ACC112 (cell line): Measurements from ENCODE around the gene CMKLR1.

Source experiments
- H2AFZ ChIP-seq: fragments of 200-600 bp; sonication (generic); one replicate; pipeline ENCODE4 v1.6.0; 2017; ENCODE audit warnings: antibody characterized with exemption, low read length; ENCODE audit not compliant: unreplicated experiment
- H3K27ac ChIP-seq: fragments of 200-600 bp; sonication (generic); 2 replicates; pipeline ENCODE4 v1.5.1; 2014; ENCODE audit warnings: low read depth, mild to moderate bottlenecking, antibody characterized with exemption, low read length, moderate library complexity
- H3K27me3 ChIP-seq: fragments of 200-600 bp; sonication (generic); 2 replicates; pipeline ENCODE4 v1.6.1; 2014; ENCODE audit warnings: mild to moderate bottlenecking, antibody characterized with exemption, low read length, moderate library complexity, mixed read lengths; ENCODE audit not compliant: insufficient read depth
- H3K36me3 ChIP-seq: fragments of 200-600 bp; sonication (generic); 2 replicates; pipeline ENCODE4 v1.6.1; 2016; ENCODE audit warnings: mild to moderate bottlenecking, antibody characterized with exemption, low read length, moderate library complexity, mixed read lengths; ENCODE audit not compliant: insufficient read depth
- H3K4me1 ChIP-seq: fragments of 200-600 bp; sonication (generic); one replicate; pipeline ENCODE4 v1.6.1; 2016; ENCODE audit warnings: low read length, mixed read lengths; ENCODE audit not compliant: insufficient read depth, unreplicated experiment, control insufficient read depth
- H3K4me3 ChIP-seq: fragments of 200-600 bp; sonication (generic); 2 replicates; pipeline ENCODE4 v1.5.1; 2014; ENCODE audit warnings: mild to moderate bottlenecking, low read depth, low read length
- H3K79me2 ChIP-seq: fragments of 200-600 bp; sonication (generic); one replicate; pipeline ENCODE4 v1.6.0; 2016; ENCODE audit warnings: low read length; ENCODE audit not compliant: control insufficient read depth, unreplicated experiment, insufficient read depth

Gene CMKLR1

GRCh38 chr12:108240027-108240785, 98.9 kb downstream of the CMKLR1 start:
- H3K79me2 ChIP-seq, result no peaks in the 10 kb centered on the region
- no peak overlapping the region for H3K27ac ChIP-seq
- no peaks in the 10 kb centered on the region for H3K4me1 ChIP-seq
- no peak overlapping the region for H2AFZ ChIP-seq
- H3K27me3 ChIP-seq, result peaks cover 11% of the 10 kb centered on the region; the same call in 1 of the 2 replicates
- no peaks in the 10 kb centered on the region for H3K36me3 ChIP-seq
- no peak overlapping the region for H3K4me3 ChIP-seq

- no peaks in the 10 kb centered on the region for H3K4me1 ChIP-seq
- H3K79me2 ChIP-seq, result no peaks in the 10 kb centered on the region
- H3K27me3 ChIP-seq, result peaks cover 11% of the 10 kb centered on the region; the same call in 1 of the 2 replicates
- H3K36me3 ChIP-seq, result no peaks in the 10 kb centered on the region
- H3K27ac ChIP-seq, result no peak overlapping the region
- no peak overlapping the region for H3K4me3 ChIP-seq
- no peak overlapping the region for H2AFZ ChIP-seq
These were observed 99.7 kb downstream of the CMKLR1 start for GRCh38 chr12:108239378-108239777.

- Histone ChIP-seq H3K27ac (no peak overlapping the region), H2AFZ (no peak overlapping the region), H3K36me3 (no peaks in the 10 kb centered on the region), H3K27me3 (peaks cover 11% of the 10 kb centered on the region; the same call in 1 of the 2 replicates), H3K79me2 (no peaks in the 10 kb centered on the region), H3K4me1 (no peaks in the 10 kb centered on the region), H3K4me3 (no peak overlapping the region)
These were observed 100.6 kb downstream of the CMKLR1 start for GRCh38 chr12:108238474-108238873.
